Measurements from ENCODE around the gene PLCD1.
"Not testable (repeated sequence)": the region's sequence is repeated elsewhere in the genome, so short reads cannot be mapped to it uniquely, and the experiment has no call there.

Gene PLCD1

DNA sequence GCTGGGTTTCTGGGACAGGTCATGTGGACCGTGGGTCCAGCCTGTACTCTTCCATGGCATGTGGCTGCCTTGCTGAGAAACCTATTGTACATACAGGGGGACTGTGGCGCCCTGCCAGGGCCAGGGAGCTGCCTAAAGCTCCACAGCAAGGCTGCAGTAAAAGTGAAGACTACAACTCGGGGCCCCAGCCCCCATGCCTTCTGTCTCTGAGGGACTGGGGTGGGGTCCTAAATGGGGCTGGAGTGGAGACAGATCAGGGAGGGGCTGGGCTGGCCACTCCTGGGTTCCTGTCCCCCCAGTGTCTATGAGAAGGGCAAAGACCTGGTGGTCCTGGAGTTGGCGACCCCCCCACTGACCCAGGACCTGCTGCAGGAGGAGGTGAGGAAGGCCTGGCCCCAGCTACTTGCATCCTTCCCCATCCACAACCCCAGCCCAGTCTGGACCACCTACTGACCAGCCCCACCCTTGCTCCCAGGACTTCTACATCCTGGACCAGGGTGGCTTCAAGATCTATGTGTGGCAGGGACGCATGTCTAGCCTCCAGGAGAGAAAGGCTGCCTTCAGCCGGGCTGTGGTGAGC, 31.6 kb downstream of the PLCD1 start:
- no peak for DNase-seq

DNA sequence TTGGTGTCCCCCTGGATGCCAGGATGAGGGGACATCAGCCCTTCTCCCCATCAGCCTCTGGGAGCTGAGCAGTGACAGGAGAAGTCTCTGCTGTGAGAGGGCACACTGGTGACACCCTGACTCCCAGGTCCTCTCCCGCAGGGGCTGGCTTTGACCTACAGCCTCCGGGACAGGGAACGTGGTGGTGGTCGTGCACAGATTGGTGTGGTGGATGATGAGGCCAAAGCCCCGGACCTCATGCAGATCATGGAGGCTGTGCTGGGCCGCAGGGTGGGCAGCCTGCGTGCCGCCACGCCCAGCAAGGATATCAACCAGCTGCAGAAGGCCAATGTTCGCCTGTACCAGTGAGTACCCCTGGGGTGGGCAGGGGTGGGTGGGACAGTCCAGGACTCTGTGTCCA, 32.1 kb downstream of the PLCD1 start:
- no peak for DNase-seq

DNA sequence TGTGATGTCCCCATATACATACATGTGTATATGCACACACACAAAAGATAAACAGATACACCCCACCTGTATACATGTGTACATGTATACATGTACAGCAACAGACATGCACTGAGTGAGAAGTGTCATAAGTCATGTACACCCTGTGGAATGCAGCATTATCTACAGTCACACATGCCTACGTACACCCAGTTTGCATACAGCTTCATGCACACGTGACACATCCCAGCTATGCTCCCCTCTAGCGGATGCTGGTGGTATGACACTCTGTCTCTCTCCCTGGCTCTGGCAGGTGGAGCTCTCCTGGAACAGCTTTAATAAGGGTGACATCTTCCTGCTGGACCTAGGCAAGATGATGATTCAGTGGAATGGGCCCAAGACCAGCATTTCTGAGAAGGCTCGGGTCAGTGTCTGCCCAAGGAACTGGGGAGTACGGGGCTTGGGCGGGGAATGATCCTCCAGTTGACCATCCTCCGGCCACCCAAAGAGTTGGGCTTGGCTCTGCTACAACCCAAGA, 32.6 kb downstream of the PLCD1 start:
- DNase-seq, result peak; percentile 25 to 74 (median 60)

DNA sequence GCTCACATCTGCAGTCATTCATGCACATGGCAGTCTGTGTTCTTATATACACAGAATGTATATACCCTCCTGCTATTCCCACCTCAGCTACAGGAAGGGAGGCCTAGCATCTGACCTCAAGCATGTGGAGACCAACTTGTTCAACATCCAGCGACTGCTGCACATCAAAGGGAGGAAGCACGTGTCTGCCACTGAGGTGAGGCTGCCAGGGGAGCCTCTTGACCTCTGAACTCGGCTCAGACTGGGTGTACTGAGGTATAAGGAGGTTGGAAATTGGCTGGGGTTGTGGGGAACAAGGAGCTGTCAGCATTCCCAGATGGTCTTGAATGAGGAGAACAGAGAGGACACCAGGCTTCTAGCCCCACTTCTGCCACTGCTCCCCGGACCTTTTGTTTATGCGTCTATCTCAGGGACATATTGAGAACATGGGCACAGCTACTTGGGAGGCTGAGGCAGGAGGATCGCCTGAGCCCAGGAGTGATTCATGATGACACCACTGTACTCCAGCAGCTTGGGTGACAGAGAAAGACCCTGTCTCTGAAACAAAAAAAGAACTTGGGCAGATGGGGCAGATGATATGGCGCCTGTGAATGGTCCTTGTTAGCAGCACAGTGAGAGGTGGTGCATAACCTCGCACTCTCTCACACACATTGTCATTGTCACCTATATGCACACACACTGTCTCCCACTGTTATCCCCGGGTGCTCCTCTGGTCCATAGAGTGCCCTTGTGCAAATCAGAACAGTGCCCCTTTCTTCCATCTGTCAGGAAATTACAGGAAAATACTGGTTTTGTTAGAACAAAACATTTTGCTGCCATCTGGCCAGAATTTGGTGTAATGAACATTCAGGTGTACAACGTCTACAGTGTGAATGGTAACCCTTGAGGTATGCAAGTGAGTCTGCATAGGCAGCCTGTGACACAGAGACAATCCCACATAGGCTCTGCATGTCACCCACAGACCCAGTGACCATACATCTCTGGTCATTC, 33.5 kb downstream of the PLCD1 start:
- DNase-seq, result no peak

DNA sequence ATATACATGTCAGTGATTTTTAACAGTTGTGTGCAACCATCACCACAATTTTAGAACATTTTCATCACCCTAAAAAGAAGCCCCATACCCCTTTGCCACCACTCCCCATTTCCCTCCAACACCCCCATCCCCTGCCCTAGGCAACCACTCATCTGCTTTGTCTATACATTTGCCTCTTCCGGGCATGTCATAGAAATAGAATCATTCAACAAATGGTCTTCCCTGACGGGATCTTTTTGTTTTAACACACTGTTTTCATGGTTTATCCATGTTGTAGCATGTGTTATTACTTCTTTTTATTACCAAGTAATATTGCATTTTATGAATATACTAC, 34.8 kb downstream of the PLCD1 start:
- DNase-seq, result no peak

DNA sequence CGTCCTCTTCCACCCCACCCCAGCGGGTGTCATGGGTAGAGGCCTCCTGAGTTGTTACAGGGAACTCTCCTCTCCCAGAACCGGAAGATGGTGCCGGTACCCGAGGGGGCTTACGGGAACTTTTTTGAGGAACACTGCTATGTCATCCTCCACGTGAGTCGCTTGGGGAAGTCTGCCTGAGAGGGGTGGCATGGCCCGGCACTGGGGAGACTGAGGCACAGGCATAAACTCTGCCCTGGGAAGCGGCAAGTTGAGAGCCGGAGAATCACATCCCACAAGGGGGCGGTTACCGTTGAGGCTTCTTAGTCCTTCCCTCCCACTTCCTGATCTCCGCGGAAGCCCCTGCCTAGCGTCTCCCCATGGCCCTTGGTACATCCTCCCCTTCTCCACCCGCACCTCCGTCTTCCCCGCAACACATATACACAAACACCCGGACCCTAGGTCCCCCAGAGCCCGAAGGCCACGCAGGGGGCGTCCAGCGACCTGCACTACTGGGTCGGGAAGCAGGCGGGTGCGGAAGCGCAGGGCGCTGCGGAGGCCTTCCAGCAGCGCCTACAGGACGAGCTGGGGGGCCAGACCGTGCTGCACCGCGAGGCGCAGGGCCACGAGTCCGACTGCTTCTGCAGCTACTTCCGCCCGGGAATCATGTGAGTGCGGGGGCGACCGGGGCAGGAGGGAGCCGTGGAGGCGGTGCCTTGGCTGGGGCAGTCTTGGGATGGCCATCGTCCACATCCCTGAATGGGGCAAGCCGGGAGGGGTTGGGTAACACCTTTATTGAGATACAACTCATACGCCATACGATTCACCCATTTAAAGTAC, 35.4 kb downstream of the PLCD1 start:
- DNase-seq, result peak; percentile 33 to 49 (median 42)

DNA sequence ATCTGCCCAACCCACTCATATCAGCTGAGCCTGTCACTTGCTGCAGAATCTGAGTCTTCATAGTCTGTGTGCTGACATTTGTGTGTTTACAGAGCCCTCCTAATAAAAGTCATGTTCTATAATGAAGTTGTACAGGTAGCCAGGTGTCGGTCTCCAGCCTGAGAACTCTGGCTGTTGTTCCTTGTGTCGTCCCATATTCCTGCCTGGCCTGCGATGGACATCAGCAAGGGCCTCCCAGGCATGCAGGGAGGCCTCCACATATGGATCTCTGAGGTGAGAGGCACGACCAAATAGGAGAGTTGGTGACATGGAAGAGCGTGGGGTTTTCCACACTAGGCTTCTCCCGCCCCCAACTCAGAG, 36.0 kb downstream of the PLCD1 start:
- no peak for DNase-seq

DNA sequence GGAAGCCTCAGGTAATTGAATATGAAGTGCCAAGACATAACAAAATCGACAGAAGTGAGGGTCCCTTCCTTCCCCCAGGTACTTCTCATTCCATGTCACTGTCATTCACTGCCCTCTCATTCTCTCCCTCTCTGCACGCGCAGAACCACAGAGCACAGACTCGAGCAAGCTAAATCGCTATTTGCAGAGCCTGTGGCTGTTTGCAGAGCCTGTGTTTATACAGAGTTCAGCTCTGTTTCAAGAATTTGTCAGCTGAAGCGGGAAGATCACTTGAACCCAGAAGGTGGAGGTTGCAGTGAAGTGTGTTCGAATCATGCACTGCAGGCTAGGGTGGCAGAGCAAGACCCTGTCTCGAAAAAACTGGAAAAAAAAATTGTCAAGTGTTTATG, 36.4 kb downstream of the PLCD1 start:
- DNase-seq, result no peak

DNA sequence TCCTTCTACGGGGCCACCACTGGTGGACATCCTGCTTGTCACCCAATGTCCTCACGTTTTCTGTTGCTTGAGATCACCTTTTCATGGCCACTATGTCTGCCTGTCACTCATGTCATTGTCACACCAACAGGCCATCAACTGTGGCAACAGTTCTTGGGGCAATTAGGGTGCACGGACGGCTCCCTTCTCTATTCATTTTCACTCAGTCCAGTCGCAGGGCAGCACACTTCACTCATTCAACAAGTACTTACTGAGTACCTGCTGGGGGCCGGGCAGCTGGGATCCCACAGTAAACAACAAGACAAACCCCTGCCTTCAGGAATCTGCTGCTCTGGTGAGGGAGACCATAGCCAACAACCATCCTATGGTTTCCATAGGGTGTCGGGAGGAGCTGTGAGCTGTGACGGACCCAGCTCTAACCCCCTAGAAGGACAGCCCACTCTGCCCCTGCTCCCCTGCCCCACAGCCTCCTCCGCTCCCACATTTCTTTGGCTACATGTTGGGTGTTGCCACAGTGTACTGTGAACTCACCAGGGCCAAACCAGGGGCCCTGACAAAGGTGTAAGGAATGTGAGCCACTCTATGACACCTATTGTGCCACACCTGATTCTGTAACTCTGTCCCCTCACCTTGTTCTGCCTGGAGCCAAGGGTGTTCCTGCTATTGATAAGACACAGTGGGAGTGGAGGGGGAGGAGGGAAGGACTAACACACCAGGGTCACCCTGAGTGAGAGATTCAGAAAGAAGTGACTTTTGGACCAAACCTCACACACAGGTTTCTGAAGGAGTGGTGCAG, 37.0 kb downstream of the PLCD1 start:
- no peak for DNase-seq

DNA sequence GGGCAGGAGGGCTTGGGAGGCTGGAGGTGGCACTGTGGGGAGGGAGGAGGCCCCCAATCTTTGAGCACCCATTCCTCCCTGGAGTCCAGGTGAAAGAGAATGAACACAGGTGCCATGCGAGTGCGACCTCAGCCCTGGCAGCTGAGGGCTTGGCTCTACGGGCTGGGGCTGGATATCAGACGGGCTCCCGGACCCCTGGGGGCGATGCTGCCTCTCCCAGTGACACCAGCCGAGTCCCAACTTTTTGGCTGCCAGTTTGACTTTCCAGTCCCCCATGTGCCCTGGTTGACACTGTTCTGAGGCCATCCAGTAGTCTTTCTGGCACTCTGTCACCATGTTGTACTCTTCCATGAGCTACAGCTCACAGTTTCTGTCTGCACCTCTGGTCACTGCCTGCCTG, 37.6 kb downstream of the PLCD1 start:
- DNase-seq, result no peak

DNA sequence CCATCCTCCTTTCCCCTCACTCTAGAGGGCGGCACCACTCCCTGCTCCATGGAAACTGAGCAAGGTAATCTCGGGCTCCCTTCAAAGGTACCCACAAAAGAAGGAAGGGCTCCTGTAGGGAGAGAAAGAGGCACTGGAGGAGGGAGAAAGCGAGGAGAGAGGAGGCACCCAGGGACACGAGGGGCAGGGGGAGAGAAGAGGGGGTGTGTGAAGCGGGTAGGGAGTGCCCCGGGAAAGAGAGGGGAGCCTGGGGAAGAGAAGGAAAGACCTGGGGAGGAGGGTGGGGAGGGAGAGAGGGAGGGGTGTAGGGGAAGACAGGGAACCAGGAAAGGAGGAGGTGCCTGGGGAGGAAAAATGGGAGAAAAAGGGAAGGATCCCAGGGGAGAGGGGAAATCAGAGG, 38.3 kb downstream of the PLCD1 start:
- no peak for DNase-seq

DNA sequence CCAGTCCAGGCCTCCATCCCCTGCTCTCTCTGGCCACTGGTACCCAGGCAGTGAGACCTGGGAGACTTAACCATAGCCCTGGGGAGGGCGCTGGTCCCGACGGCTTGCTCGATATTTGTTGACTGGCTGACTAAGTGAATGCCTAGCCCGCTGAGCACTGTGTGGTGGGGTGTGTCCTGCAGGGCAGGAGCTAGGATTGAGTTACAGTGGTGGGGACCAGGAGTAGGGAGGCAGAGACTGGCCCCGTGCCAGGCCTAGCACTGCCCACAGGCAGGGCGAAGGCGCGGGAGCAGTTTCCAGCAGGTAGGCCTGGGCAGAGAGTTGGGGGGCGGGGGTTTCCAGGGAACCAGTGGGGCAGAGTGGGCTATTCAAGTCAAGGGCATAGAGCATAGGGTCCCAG, 38.9 kb downstream of the PLCD1 start, which contains the start of gene VILL:
Gene VILL (plus strand): TSS at position 260 of the 400 bp plus-strand sequence. CDS start 2,887 bp downstream, outside the sequence.
- DNase-seq, result no peak

DNA sequence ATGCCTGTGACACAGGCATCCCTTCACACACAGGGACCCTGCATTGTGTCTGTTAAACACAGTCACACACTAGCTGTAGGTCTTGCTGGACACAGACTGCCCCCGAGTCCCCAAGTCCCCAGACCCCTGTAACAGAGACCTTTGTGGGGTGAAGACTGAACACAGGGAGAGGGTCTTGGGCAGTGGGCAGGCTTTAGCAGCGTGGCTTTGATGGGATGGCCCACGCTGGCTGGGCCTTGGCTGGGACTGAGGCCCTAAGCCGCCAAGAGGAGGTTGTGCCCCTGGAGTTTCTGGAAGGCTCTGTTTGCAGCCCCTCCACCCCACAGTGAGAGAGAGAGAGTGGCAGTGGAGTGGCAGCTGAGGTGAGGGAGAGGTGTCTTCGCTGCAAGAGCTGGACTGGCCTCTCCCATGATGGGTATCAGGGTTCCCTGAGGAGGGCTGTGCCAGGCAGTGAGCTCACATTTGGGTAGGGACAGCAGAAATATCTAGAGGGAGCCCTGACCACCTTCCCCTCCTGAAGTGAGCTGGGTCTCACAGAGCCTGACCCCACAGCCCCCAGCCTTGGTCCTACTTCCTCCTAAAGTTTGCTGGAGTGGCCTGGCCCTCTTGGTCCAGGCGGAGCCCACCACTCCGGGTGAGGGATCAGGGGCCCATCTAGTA, 39.5 kb downstream of the PLCD1 start:
- DNase-seq, result no peak

DNA sequence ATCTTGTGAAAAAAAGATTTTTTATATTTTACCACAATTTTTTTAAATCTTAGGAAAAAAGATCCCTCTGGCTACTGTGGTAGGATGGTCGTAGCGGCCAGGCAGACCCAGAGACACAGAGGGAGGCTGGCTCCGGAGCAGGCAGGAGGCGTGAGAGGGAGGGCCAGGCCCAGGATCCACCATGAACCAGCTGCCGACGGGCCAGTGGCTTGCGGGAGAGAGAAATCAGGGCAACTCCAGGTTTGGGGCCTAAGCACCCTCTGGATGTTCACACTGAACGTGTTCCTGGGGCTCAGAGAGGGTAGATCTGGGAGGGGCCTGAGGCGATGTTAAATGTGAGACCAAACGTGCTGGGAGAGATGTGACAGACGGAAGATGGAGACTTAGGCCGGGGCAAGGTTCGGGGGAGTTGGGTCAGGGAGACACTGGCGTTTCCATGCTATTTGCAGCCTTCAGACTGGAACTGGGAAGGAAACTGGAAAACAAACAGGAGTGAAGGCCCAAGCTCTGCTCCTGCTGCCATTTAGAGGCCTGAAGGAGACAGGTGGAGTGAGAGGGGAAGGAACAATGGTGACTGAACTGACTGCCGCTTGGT, 40.4 kb downstream of the PLCD1 start:
- DNase-seq, result no peak

DNA sequence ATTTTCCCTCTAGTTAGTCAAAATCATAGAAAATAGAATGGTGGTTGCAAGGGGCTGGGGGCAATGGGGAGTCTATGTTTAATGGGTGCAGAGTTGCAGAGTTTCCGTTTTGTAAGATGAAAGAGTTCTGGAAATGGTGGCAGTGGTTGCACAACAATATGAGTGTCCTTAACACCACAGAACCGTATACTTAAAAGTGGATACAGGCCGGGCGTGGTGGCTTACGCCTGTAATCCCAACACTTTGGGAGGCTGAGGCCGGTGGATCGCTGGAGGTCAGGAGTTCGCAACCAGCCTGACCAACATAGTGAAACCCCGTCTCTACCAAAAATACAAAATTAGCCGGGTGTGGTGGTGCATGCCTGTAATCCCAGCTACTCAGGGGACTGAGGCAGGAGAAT, 41.1 kb downstream of the PLCD1 start:
- DNase-seq, result not testable (repeated sequence)

DNA sequence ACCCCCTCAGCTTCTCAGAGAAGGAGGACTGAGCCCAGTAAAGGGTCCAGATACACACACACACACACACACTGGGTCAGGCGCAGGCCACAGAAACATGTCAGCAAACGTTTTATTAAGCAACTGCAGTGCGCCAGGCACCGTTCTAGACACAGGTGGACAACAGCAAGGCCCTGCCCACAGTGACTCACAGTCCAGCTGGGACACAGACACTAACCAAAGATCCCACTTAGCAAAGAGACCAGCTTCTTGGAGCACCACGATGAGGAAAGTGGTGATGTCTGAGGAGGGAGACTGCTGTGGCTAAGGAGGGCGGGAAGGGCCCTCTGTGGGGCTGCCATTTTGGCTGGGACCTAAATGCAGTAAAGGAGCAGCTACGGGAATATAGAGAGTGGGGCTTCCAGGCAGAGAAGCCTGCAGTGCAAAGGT, 41.7 kb downstream of the PLCD1 start:
- no peak for DNase-seq

DNA sequence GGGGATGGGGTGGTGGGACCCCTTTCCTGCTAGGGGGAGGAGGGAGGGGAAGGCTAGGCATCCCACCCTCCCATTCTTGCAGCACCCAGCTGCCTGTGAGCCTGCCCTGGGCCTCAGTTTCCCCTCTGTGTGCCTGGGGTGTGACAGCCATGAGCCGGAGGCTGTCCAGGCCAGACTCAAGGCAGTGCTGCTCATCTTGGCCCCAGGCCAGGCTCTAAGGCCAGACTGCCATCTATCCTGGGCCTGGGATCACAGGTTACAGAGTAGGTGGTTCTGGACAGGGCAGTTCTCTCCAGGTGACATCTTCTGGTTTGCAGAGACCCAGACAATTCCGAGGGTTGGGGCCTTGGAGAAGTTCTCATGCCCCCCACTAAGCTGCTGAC, 42.1 kb downstream of the PLCD1 start:
- DNase-seq, result no peak

DNA sequence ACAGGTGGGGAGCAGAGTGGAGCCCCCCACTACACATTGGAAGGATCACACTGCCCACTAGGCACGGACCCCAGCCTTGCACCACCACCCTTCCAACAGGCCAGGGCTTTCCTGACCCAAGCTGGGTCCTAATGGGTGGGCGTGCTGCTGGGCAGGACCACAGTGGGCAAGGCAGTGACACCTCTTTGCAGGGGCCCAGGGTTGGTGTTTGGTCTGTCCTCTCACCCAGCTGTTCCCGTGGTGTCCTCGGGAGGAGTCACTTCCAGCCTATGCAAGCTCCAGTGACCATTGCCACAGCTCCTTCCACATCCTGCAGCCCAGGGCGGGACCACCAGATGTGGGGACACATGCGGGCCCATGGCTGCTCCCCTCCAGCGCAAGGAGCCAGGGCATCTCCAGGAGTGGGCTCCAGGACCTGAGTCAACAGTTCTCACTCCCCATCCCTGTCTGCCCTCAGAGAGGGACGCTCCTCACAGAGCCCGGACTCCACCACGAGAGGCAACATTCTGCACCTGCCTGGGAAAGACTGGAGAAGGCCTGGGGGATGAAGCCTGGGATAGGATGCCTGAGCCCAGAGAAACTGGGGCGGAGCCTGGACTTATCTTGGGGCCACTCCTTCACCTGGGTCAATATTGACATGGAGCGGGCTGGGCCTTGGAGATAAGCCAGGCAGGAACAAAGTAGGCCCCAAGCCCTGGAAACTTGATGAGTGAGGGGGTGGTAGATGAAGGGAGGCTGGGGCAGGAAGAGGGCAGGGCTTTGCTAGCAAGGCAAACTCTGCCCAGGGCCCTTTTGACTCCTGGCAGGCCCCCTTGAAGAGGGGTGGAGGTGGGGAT, 42.7 kb downstream of the PLCD1 start:
- no peak for DNase-seq

DNA sequence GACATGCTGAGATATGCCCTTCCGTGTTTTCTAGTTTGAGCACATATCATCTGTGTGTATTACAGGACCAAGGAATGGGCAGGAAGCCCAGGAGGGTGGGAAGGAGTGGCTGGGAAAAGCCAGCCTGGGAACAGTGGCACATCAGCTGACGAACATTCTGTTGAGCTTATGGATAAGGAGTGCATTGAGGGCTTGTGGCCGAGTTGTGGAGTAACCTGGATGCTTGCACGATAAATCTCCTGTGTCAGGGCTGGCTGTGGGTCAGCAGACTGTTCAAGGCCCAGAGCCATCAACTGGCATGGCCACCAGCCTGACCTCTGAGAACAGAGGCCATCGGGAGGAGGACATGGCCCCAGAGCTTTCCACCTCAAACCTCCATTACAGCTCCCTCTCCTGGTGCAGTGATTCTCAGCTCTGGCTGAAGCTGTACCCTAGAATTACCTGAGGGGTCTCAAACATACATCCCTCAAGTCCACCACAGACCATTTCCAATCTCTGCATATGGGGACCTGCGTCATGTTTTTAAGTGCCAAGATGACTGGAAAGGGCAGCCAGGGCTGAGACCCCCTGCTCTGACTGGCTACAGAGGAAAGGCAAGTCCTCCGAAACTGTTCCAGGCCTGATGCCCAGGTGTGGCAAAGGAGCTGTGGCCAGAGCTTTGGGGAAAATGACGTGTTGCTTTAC, 43.7 kb downstream of the PLCD1 start:
- no peak for DNase-seq

DNA sequence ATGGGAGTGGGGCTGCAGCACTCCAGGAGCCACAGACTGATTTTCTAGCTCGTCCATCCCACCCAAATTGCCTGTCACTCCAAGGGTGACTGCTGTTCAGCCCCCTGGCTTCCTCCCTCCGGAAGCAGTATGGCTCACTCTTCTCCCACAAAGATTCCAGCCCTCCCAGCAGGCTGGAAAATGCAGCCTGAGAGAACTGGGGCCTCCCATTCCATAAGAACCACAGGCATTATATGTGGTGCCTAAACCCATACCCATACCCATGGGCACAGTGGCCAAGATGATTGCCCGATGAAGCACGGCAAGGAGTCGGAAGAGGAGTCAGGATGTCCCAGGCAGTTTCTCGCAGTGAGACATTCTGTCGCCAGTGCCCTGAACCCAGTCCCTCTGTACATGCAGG, 44.8 kb downstream of the PLCD1 start:
- no peak for DNase-seq

Data from activated naive CD4-positive, alpha-beta T cell (primary cell).